Astrocyte of the cerebellum (primary cell): ENCODE results near the gene SUPT6H.
"Not testable (repeated sequence)": the region's sequence is repeated elsewhere in the genome, so short reads cannot be mapped to it uniquely, and the experiment has no call there.

Source experiments
- DNase-seq: peaks from one replicate; pipeline ENCODE4 v3.0.0-alpha.2; 2011; ENCODE audit warnings: low read depth
- H3K4me3 ChIP-seq: 2 replicates; pipeline ENCODE4 v1.5.1; 2011; ENCODE audit warnings: mild to moderate bottlenecking, low read depth, low read length, moderate library complexity
- CTCF ChIP-seq: IDR thresholded peaks from 2 replicates; pipeline ENCODE4 v1.5.1; 2012; ENCODE audit warnings: low read length, low read depth, moderate library complexity, mild to moderate bottlenecking; ENCODE audit errors: missing control alignments
- in situ Hi-C: cut with HindIII; loops from 2 replicates; pipeline ENCODE4 v1.10.0; 2017; ENCODE audit warnings: low sequenced_read_pairs

Gene SUPT6H

GRCh38 chr17:28646039-28646754, 15.8 kb upstream of the SUPT6H start:
- no peak for DNase-seq
- no peak overlapping the region for H3K4me3 ChIP-seq
- in situ Hi-C loops = no loop called here
- TF ChIP-seq CTCF = no peak

GRCh38 chr17:28648698-28649097, 13.3 kb upstream of the SUPT6H start:
- DNase-seq = no peak
- in situ Hi-C loops = no loop called here
- no peak for TF ChIP-seq CTCF
- H3K4me3 ChIP-seq = no peak overlapping the region

- H3K4me3 ChIP-seq = no peak overlapping the region
- no peak for TF ChIP-seq CTCF
- in situ Hi-C loops = no loop called here
- DNase-seq = no peak
Observed at GRCh38 chr17:28655160-28655559, 6.8 kb upstream of the SUPT6H start.

GRCh38 chr17:28657756-28658155, 4.2 kb upstream of the SUPT6H start:
- no peak for DNase-seq
- in situ Hi-C loops = no loop called here
- H3K4me3 ChIP-seq = no peak overlapping the region
- TF ChIP-seq CTCF = no peak

GRCh38 chr17:28658342-28658741, 3.7 kb upstream of the SUPT6H start:
- DNase-seq, in situ Hi-C loops, H3K4me3 ChIP-seq: not testable (repeated sequence)

GRCh38 chr17:28658766-28659496, 3.1 kb upstream of the SUPT6H start:
- H3K4me3 ChIP-seq, in situ Hi-C loops, DNase-seq: not testable (repeated sequence)

- in situ Hi-C loops, DNase-seq, H3K4me3 ChIP-seq: not testable (repeated sequence)
Observed at GRCh38 chr17:28659497-28659881, 2.5 kb upstream of the SUPT6H start.

GRCh38 chr17:28662527-28662829, 473 bp downstream of the SUPT6H start:
- no peak for DNase-seq
- in situ Hi-C loops = no loop called here

More at GRCh38 chr17:28662527-28662829, 473 bp downstream of the SUPT6H start:
- H3K4me3 ChIP-seq = peak overlapping the region; percentile 96
- TF ChIP-seq CTCF = no peak
